ENCODE results near the gene QPRT. TPM values are rescaled to one million over a fixed set of nuclear protein-coding genes. Genes with fewer than 3 reads are reported as not detected.
"Not testable (repeated sequence)": the region's sequence is repeated elsewhere in the genome, so short reads cannot be mapped to it uniquely, and the experiment has no call there.

Gene QPRT
- total RNA-seq, 4 donors from 2014 or later = 14.3 to 65.8 (median 26.3) TPM

DNA sequence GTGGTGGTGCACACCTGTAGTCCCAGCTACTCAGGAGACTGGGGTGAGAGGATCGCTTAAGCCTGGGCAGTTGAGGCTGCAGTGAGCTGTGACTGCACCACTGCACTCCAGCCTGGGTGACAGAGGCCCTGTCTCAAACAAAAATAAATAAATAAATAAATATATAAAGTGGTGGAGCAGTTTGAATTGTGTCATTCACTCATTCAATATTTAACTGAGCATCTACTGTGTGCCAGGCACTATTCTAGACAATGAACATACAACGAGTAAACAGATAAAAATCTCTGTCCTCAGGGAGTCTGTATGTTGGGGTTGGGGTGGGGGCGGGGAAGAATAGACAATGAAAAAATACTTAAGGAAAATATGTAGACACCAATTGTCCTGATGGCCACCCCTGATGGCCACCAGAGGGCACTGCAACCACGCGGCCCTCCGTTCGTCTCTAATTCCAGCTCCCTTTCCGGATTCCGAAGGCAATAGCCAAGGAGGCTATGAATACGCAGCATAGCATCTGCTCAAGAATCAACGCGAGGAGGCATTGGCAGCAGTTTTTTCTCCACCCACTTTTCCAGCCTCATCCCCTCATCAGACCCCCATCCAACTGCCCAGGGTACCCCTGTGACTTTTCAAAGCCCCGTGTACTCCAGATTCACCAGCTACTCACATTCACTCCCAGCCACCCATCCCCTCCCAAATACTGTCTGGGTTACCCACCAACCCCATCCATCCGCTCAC is 21.4 kb downstream of the QPRT start:
- no peaks in the 10 kb centered on the region for H3K36me3 ChIP-seq
- intact Hi-C loops (cut with DNase I; ENCODE audit: low total_unique reads) (loop anchor here (10.0 kb wide), 1 partner anchor 154 kb away; no protein-coding TSS in a partner anchor), in situ Hi-C loops (cut with MboI; ENCODE audit: low pct_ligation_motif_present in 1 of 4, low pct_unique_long_range_greater_than_20kb in 1 of 4, low sequenced_read_pairs in 3 of 4) (no loop called here)
- H3K4me1 ChIP-seq = peaks cover 0 to 6% (median 1%) of the 10 kb centered on the region in 4 donors
- no peak overlapping the region for H3K4me3 ChIP-seq
- H3K9me3 ChIP-seq = no peaks in the 10 kb centered on the region
- H3K27ac ChIP-seq = no peak overlapping the region
- no peaks in the 10 kb centered on the region for H3K27me3 ChIP-seq
- TF ChIP-seq POLR2A (IDR thresholded peaks at IDR 0.05) (no peak), POLR2AphosphoS5 (IDR thresholded peaks at IDR 0.05) (peak in 1 of 3 donors; percentile 14)
- TF ChIP-seq, protein P1, sequence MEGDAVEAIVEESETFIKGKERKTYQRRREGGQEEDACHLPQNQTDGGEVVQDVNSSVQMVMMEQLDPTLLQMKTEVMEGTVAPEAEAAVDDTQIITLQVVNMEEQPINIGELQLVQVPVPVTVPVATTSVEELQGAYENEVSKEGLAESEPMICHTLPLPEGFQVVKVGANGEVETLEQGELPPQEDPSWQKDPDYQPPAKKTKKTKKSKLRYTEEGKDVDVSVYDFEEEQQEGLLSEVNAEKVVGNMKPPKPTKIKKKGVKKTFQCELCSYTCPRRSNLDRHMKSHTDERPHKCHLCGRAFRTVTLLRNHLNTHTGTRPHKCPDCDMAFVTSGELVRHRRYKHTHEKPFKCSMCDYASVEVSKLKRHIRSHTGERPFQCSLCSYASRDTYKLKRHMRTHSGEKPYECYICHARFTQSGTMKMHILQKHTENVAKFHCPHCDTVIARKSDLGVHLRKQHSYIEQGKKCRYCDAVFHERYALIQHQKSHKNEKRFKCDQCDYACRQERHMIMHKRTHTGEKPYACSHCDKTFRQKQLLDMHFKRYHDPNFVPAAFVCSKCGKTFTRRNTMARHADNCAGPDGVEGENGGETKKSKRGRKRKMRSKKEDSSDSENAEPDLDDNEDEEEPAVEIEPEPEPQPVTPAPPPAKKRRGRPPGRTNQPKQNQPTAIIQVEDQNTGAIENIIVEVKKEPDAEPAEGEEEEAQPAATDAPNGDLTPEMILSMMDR (IDR thresholded peaks at IDR 0.05) = peak; percentile 83 to 97 (median 87)
- 8 to 11% methylated on average over 10 to 14 of the region's 14 CpGs for WGBS, 2 donors (ENCODE audit: low coverage in 1 of 2)
- DNase-seq = peak; percentile 86

DNA sequence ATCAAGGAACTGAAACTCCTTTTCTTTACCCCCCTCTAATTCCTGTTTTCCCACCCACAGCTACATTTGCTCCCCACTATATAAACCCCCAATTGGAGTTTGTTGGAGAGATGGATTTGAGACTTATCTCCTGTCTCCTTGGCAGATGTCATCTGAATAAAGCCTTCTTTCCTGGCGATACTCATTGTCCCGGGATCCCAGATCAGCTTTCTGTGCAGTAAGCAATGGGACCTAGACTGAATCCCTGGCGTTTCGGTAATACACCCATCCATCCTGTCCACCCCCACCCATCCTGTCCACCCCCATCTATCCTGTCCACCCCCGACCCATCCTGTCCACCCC is 22.2 kb downstream of the QPRT start:
- in situ Hi-C loops (cut with MboI; ENCODE audit: low pct_ligation_motif_present in 1 of 4, low pct_unique_long_range_greater_than_20kb in 1 of 4, low sequenced_read_pairs in 3 of 4) (no loop called here), intact Hi-C loops (cut with DNase I; ENCODE audit: low total_unique reads) (loop anchor here (10.0 kb wide), 1 partner anchor 154 kb away; no protein-coding TSS in a partner anchor)
- no peak overlapping the region for H3K4me3 ChIP-seq
- H3K4me1 ChIP-seq = peaks cover 0 to 6% (median 1%) of the 10 kb centered on the region in 4 donors
- H3K27ac ChIP-seq = peak overlapping the region in 1 of 4 donors; percentile 10
- TF ChIP-seq POLR2AphosphoS5 (IDR thresholded peaks at IDR 0.05) = no peak
- TF ChIP-seq, protein P1 (IDR thresholded peaks at IDR 0.05) = no peak
- no peak for TF ChIP-seq EP300 (IDR thresholded peaks at IDR 0.05; ENCODE audit: low read depth)
- H3K36me3 ChIP-seq = no peaks in the 10 kb centered on the region
- no peak for DNase-seq
- 81 to 90% methylated on average over 2 to 5 of the region's 5 CpGs for WGBS, 2 donors (ENCODE audit: low coverage in 1 of 2)
- H3K9me3 ChIP-seq = no peaks in the 10 kb centered on the region
- H3K27me3 ChIP-seq = no peaks in the 10 kb centered on the region

DNA sequence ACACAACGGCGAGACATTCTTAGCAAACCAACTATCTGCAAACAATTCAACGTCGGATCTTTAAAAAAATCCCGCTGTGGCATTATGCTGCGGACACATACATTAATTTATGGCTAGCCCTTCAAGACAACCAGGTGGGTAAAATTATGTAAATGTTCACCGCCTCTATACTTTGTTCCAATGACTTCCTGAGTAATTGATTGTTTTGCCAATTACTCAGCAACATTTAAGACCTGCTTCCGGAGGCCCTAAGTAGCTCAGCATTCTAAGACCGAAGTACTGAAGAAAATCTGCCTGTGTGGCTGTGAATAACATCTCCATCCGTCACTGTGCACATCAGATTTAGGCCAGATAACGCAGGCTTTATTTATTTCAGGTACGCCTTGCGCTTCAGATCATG is 23.3 kb downstream of the QPRT start:
- DNase-seq = no peak
- H3K36me3 ChIP-seq = no peaks in the 10 kb centered on the region
- H3K27me3 ChIP-seq = no peaks in the 10 kb centered on the region
- intact Hi-C loops (cut with DNase I; ENCODE audit: low total_unique reads) (loop anchor here (10.0 kb wide), 1 partner anchor 153 kb away; no protein-coding TSS in a partner anchor), in situ Hi-C loops (cut with MboI; ENCODE audit: low pct_ligation_motif_present in 1 of 4, low pct_unique_long_range_greater_than_20kb in 1 of 4, low sequenced_read_pairs in 3 of 4) (no loop called here)
- H3K4me3 ChIP-seq = no peak overlapping the region
- H3K27ac ChIP-seq = peak overlapping the region; percentile 10 to 50 (median 30)
- TF ChIP-seq POLR2A (IDR thresholded peaks at IDR 0.05) (peak; percentile 0), EP300 (IDR thresholded peaks at IDR 0.05; ENCODE audit: low read depth) (no peak), POLR2AphosphoS5 (IDR thresholded peaks at IDR 0.05) (no peak)
- TF ChIP-seq, protein P1 (IDR thresholded peaks at IDR 0.05) = no peak
- no peaks in the 10 kb centered on the region for H3K9me3 ChIP-seq
- H3K4me1 ChIP-seq = peaks cover 0 to 6% (median 1%) of the 10 kb centered on the region in 4 donors
- WGBS, 2 donors (ENCODE audit: low coverage in 1 of 2) = 61 to 64% methylated on average over 8 to 13 of the region's 13 CpGs

DNA sequence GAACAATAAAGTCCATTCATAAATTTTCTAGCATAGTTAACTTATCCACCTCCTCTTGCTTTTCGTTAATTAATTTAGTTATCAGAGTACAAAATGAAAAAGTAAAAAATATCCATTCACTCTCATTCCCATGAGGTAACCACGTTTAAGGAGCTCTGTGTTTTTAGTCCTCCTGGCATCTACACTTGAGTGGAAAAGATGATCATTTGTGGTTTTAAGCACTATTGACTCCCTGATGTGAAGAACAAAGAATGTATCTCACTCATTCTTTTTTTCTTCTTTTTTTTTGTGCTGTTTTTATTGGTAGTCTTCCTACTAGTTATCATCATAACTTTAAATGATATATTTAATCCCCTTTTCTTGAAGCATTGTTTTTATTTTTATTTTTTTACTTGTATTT is 26.1 kb downstream of the QPRT start:
- intact Hi-C loops (cut with DNase I; ENCODE audit: low total_unique reads) = loop anchor here (10.0 kb wide), 1 partner anchor 150 kb away; no protein-coding TSS in a partner anchor
- 67 to 75% methylated on average over 2 of the region's 2 CpGs for WGBS, 2 donors (ENCODE audit: low coverage in 1 of 2)
- in situ Hi-C loops (cut with MboI; ENCODE audit: low pct_ligation_motif_present in 1 of 4, low pct_unique_long_range_greater_than_20kb in 1 of 4, low sequenced_read_pairs in 3 of 4) = no loop called here

DNA sequence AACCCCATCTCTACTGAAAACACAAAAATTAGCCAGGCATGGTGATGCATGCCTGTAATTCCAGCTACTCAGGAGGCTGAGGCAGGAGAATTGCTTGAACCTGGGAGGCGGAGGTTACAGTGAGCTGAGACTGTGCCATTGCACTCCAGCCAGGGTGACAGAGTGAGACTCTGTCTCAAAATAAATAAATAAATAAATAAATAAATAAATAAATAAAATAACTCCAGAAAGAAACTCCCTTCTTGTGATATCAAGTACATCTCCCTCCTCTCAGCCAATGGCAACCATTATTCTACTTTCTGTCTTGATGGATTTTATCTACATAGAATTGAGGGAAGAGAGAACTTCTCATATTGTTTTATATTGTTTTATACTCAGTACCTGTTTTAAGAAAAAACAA is 28.2 kb downstream of the QPRT start:
- H3K4me1 ChIP-seq; H3K27ac ChIP-seq; H3K27me3 ChIP-seq; H3K4me3 ChIP-seq; DNase-seq; in situ Hi-C loops (cut with MboI; ENCODE audit: low pct_ligation_motif_present in 1 of 4, low pct_unique_long_range_greater_than_20kb in 1 of 4, low sequenced_read_pairs in 3 of 4); H3K36me3 ChIP-seq; H3K9me3 ChIP-seq: not testable (repeated sequence)
- intact Hi-C loops (cut with DNase I; ENCODE audit: low total_unique reads) = loop anchor here (10.0 kb wide), 1 partner anchor 148 kb away; no protein-coding TSS in a partner anchor
- WGBS, 2 donors (ENCODE audit: low coverage in 1 of 2) = 82 to 100% methylated on average over 1 of the region's 1 CpG

More for the DNA sequence above, 26.1 kb downstream of the QPRT start:
- no peak for DNase-seq
- Histone ChIP-seq H3K4me3 (no peak overlapping the region), H3K36me3 (no peaks in the 10 kb centered on the region), H3K9me3 (no peaks in the 10 kb centered on the region), H3K27me3 (no peaks in the 10 kb centered on the region), H3K4me1 (peaks cover 0 to 7% (median 1%) of the 10 kb centered on the region in 4 donors), H3K27ac (no peak overlapping the region)
- TF ChIP-seq EP300 (IDR thresholded peaks at IDR 0.05; ENCODE audit: low read depth) (no peak), POLR2A (IDR thresholded peaks at IDR 0.05) (no peak), POLR2AphosphoS5 (IDR thresholded peaks at IDR 0.05) (no peak)
- TF ChIP-seq, protein P1 (IDR thresholded peaks at IDR 0.05) = no peak

Data from transverse colon (tissue), 4 donors.